ENCODE results near the gene CTNNA2.
A peak's percentile ranks its signal among the peaks of the same experiment; 100 is the strongest.

The CTNNA2 gene

GRCh38 chr2:79713131-79713785, 200.4 kb downstream of the CTNNA2 start:
- no peak for DNase-seq (ENCODE audit: low spot score)

GRCh38 chr2:79714283-79714682, 201.4 kb downstream of the CTNNA2 start:
- DNase-seq (ENCODE audit: low spot score), result no peak

GRCh38 chr2:79715338-79715737, 202.5 kb downstream of the CTNNA2 start:
- DNase-seq (ENCODE audit: low spot score), result no peak

GRCh38 chr2:79716266-79716665, 203.4 kb downstream of the CTNNA2 start:
- DNase-seq (ENCODE audit: low spot score), result no peak

- peak; percentile 44 for DNase-seq (ENCODE audit: low spot score)
These were observed 204.6 kb downstream of the CTNNA2 start for GRCh38 chr2:79717364-79718007.

GRCh38 chr2:79721061-79721460, 208.2 kb downstream of the CTNNA2 start:
- no peak for DNase-seq (ENCODE audit: low spot score)

- no peak for DNase-seq (ENCODE audit: low spot score)
These were observed 209.1 kb downstream of the CTNNA2 start for GRCh38 chr2:79721966-79722365.

- DNase-seq (ENCODE audit: low spot score), result no peak
These were observed 211.0 kb downstream of the CTNNA2 start for GRCh38 chr2:79723830-79724229.

GRCh38 chr2:79729532-79729931, 216.7 kb downstream of the CTNNA2 start:
- DNase-seq (ENCODE audit: low spot score), result no peak

GRCh38 chr2:79734518-79734917, 221.7 kb downstream of the CTNNA2 start:
- no peak for DNase-seq (ENCODE audit: low spot score)

GRCh38 chr2:79740879-79741443, 228.1 kb downstream of the CTNNA2 start:
- DNase-seq (ENCODE audit: low spot score), result no peak

GRCh38 chr2:79750321-79750720, 237.5 kb downstream of the CTNNA2 start:
- DNase-seq (ENCODE audit: low spot score), result no peak

GRCh38 chr2:79757526-79757925, 244.7 kb downstream of the CTNNA2 start:
- DNase-seq (ENCODE audit: low spot score), result no peak

GRCh38 chr2:79758042-79758441, 245.2 kb downstream of the CTNNA2 start:
- no peak for DNase-seq (ENCODE audit: low spot score)

- DNase-seq (ENCODE audit: low spot score), result no peak
These were observed 246.0 kb downstream of the CTNNA2 start for GRCh38 chr2:79758749-79759282.

GRCh38 chr2:79770926-79771325, 258.1 kb downstream of the CTNNA2 start:
- DNase-seq (ENCODE audit: low spot score), result no peak

- no peak for DNase-seq (ENCODE audit: low spot score)
These were observed 258.6 kb downstream of the CTNNA2 start for GRCh38 chr2:79771493-79771892.

GRCh38 chr2:79774016-79774415, 261.2 kb downstream of the CTNNA2 start:
- DNase-seq (ENCODE audit: low spot score), result no peak

- DNase-seq (ENCODE audit: low spot score), result no peak
These were observed 263.6 kb downstream of the CTNNA2 start for GRCh38 chr2:79776461-79776860.

- no peak for DNase-seq (ENCODE audit: low spot score)
These were observed 267.9 kb downstream of the CTNNA2 start for GRCh38 chr2:79780781-79781180.

GRCh38 chr2:79782576-79783452, 270.0 kb downstream of the CTNNA2 start:
- DNase-seq (ENCODE audit: low spot score), result peak; percentile 74

- DNase-seq (ENCODE audit: low spot score), result no peak
These were observed 276.3 kb downstream of the CTNNA2 start for GRCh38 chr2:79788952-79789651.

Data from iPS-NIHi11 (cell line).